Esophagus (tissue), 2 donors: Measurements from ENCODE around the gene RPL15. TPM values are rescaled to one million over a fixed set of nuclear protein-coding genes. Genes with fewer than 3 reads are reported as not detected.
A peak's percentile ranks its signal among the peaks of the same experiment; 100 is the strongest.

ENCODE experiments used
- H3K27ac ChIP-seq, 2 donors: one replicate each; pipeline ENCODE4 v1.5.1; 2013; ENCODE audit warnings: low read depth in 2 of 2, mild to moderate bottlenecking in 2 of 2, inconsistent platforms in 1 of 2, low read length in 1 of 2, moderate library complexity in 1 of 2
- H3K27me3 ChIP-seq, 2 donors: one replicate each; pipeline ENCODE4 v1.6.1; 2013; ENCODE audit warnings: low read length in 2 of 2, control low read depth in 1 of 2, mild to moderate bottlenecking in 1 of 2; ENCODE audit not compliant: insufficient read depth in 2 of 2, control insufficient read depth in 1 of 2
- H3K36me3 ChIP-seq, 2 donors: one replicate each; pipeline ENCODE4 v1.6.1; 2013; ENCODE audit warnings: low read length in 1 of 2; ENCODE audit not compliant: control insufficient read depth in 2 of 2, insufficient read depth in 2 of 2
- H3K4me1 ChIP-seq, 2 donors: one replicate each; pipeline ENCODE4 v1.6.1; 2013; ENCODE audit warnings: low read length in 1 of 2; ENCODE audit not compliant: control insufficient read depth in 2 of 2, insufficient read depth in 2 of 2
- H3K4me3 ChIP-seq, 2 donors: one replicate each; pipeline ENCODE4 v1.5.1; 2013; ENCODE audit warnings: low read length in 2 of 2, mild to moderate bottlenecking in 2 of 2, low read depth in 1 of 2, moderate library complexity in 1 of 2
- H3K9me3 ChIP-seq, 2 donors: one replicate each; pipeline ENCODE4 v1.6.1; 2013; ENCODE audit warnings: mild to moderate bottlenecking in 2 of 2, low read depth in 1 of 2, low read length in 1 of 2, moderate library complexity in 1 of 2; ENCODE audit not compliant: control insufficient read depth in 2 of 2, insufficient read depth in 1 of 2
- WGBS, 2 donors: extraction: QIAGEN DNeasy Blood & Tissue Kit; methylation state at CpG; one replicate each; pipeline ENCODE4 v1.1.7; 2013; 5-methylcytosine and 5-hydroxymethylcytosine counted together
- polyA plus RNA-seq, 2 donors: library from polyadenylated mRNA; stranded (reverse); fragments of 200-250 nt; gene quantifications; one replicate each; pipeline ENCODE4 v1.2.3, GENCODE V29; 2013
- donor health status: healthy with polysubstance abuse.
- donor health status: Bipolar disorder and iron deficiency.

Gene RPL15
- polyA plus RNA-seq, 2 donors: 2,505 to 3,173 TPM

DNA sequence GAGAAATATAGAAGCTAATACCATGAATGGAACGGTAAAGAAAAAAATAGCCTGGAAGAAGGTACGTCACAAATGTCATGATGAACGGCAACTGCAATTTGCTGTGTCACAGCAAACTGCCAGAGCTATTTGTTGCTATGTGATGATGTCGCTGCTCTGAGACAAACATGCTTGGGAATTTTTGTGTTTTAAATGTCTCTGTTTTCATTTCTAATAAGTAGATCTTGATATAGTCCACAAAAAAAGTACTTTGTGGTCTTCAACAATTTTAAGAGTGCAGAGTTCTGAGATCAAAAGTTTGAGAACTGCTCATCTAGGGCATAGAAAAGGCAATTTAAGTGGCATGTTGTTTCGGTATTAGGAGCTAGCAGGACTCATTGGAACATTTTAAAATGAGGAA, 23.8 kb downstream of the RPL15 start:
- WGBS, 2 donors: 72 to 81% methylated on average over 5 of the region's 5 CpGs
- Histone ChIP-seq H3K36me3 (no peaks in the 10 kb centered on the region), H3K4me1 (no peaks in the 10 kb centered on the region), H3K9me3 (no peaks in the 10 kb centered on the region), H3K4me3 (no peak overlapping the region), H3K27ac (no peak overlapping the region), H3K27me3 (no peaks in the 10 kb centered on the region)

- Histone ChIP-seq H3K27me3 (no peaks in the 10 kb centered on the region), H3K9me3 (no peaks in the 10 kb centered on the region), H3K4me3 (no peak overlapping the region), H3K36me3 (no peaks in the 10 kb centered on the region), H3K27ac (no peak overlapping the region), H3K4me1 (no peaks in the 10 kb centered on the region)
- WGBS, 2 donors: 89 to 90% methylated on average over 4 of the region's 4 CpGs
Observed at GRCh38 chr3:23941440-23941839, 24.5 kb downstream of the RPL15 start.

- Histone ChIP-seq H3K4me1 (peaks cover 0 to 3% of the 10 kb centered on the region in 2 donors), H3K4me3 (no peak overlapping the region), H3K36me3 (no peaks in the 10 kb centered on the region), H3K27ac (no peak overlapping the region), H3K27me3 (no peaks in the 10 kb centered on the region), H3K9me3 (no peaks in the 10 kb centered on the region)
- WGBS, 2 donors: 89 to 93% methylated on average over 11 of the region's 11 CpGs
Observed at GRCh38 chr3:23942546-23942945, 25.6 kb downstream of the RPL15 start.

GRCh38 chr3:23944007-23944783, 27.3 kb downstream of the RPL15 start:
- no peaks in the 10 kb centered on the region for H3K36me3 ChIP-seq
- H3K27ac ChIP-seq: peak overlapping the region; percentile 26 to 99
- H3K27me3 ChIP-seq: no peaks in the 10 kb centered on the region
- H3K9me3 ChIP-seq: no peaks in the 10 kb centered on the region
- 8 to 9% methylated on average over 13 of the region's 13 CpGs for WGBS, 2 donors
- H3K4me3 ChIP-seq: peak overlapping the region in 1 of 2 donors; percentile 87
- peaks cover 0 to 3% of the 10 kb centered on the region in 2 donors for H3K4me1 ChIP-seq

DNA sequence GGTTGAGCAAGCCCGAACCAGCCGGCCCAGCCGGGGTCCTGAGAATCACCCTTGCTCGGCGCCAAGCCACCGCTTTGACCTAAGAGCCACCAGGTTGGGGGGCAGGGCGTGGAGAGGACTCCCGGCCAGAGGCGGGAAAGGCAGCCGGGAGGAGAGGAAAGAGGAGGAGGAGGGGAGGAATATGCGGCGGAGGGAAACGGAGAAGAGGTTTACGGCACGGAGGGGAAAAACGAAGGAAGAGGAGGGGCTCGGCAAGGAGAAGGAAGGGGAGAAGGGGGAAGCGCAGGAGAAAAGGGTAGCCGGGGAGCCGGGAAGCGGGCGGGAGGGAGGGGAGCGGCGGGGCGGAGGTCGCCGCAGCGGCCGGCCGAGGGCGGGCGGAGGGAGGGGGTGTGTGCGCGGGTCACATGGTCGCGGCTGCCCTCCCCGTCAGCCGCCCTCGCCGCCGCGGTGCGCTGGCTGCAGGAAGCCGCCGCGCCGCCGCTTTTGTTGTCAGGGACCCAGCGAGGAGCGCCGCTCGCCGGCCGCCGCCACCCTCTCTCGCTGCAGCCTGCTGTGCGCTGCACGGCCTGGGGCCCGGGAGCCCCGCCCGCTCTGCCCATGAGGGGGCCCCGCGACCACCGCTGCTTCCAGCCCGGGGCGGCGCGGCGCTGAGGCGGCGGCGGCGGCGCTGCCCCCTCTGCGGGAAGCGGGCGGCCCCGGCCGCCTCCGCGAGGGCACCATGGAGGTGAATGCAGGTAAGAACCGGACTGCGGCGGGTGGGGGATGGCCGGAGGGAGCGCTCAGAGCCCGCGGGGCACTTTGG, 28.1 kb downstream of the RPL15 start, which contains the start of gene NR1D2:
TSS of gene NR1D2 (plus strand) at position 426 of the 802 bp plus-strand sequence. CDS start at position 719, 293 bp downstream.
- WGBS, 2 donors: 0% methylated on average over 37 to 87 of the region's 88 CpGs
- Histone ChIP-seq H3K4me1 (peaks cover 0 to 3% of the 10 kb centered on the region in 2 donors), H3K27me3 (no peaks in the 10 kb centered on the region), H3K27ac (peak within 1 kb of the TSS; percentile 98 to 99), H3K36me3 (no peaks in the 10 kb centered on the region), H3K4me3 (peak within 1 kb of the TSS; percentile 87 to 92), H3K9me3 (no peaks in the 10 kb centered on the region)

DNA sequence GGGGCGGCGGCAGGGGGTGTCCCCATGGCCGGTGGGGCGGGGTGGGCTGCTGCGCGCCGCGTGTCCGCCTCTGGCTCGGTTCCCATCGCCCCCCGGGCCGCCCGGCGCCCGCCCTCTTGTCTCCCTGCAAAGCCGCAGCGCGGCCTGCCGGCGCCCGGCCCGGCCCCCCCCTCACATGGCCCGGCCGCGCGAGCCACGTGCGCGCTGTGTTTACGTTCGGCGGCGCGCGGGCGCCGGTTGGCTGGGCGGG, 28.7 kb downstream of the RPL15 start:
- Histone ChIP-seq H3K27me3 (no peaks in the 10 kb centered on the region), H3K36me3 (no peaks in the 10 kb centered on the region), H3K4me1 (peaks cover 0 to 3% of the 10 kb centered on the region in 2 donors), H3K9me3 (no peaks in the 10 kb centered on the region), H3K4me3 (peak overlapping the region; percentile 87 to 92), H3K27ac (peak overlapping the region; percentile 98 to 99)
- 0 to 1% methylated on average over 26 to 39 of the region's 39 CpGs for WGBS, 2 donors

GRCh38 chr3:23945913-23946687, 29.2 kb downstream of the RPL15 start:
- peak overlapping the region; percentile 87 to 92 for H3K4me3 ChIP-seq
- H3K36me3 ChIP-seq: no peaks in the 10 kb centered on the region
- no peaks in the 10 kb centered on the region for H3K9me3 ChIP-seq
- peak overlapping the region; percentile 95 to 99 for H3K27ac ChIP-seq
- H3K4me1 ChIP-seq: peaks cover 0 to 3% of the 10 kb centered on the region in 2 donors
- 0% methylated on average over 49 to 87 of the region's 87 CpGs for WGBS, 2 donors
- H3K27me3 ChIP-seq: no peaks in the 10 kb centered on the region

- H3K4me3 ChIP-seq: no peak overlapping the region
- no peaks in the 10 kb centered on the region for H3K9me3 ChIP-seq
- no peaks in the 10 kb centered on the region for H3K36me3 ChIP-seq
- H3K27ac ChIP-seq: no peak overlapping the region
- H3K4me1 ChIP-seq: peaks cover 0 to 3% of the 10 kb centered on the region in 2 donors
- 73 to 85% methylated on average over 2 of the region's 2 CpGs for WGBS, 2 donors
- no peaks in the 10 kb centered on the region for H3K27me3 ChIP-seq
Observed at GRCh38 chr3:23948761-23949160, 31.8 kb downstream of the RPL15 start.

GRCh38 chr3:23949784-23950183, 32.9 kb downstream of the RPL15 start:
- Histone ChIP-seq H3K36me3 (no peaks in the 10 kb centered on the region), H3K4me3 (no peak overlapping the region), H3K27me3 (no peaks in the 10 kb centered on the region), H3K4me1 (peaks cover 0 to 3% of the 10 kb centered on the region in 2 donors), H3K9me3 (no peaks in the 10 kb centered on the region), H3K27ac (no peak overlapping the region)
